IPS DF 19.7 (cell line): ENCODE results near the gene CYB561.

Experiments used
- DNase-seq: peaks from one replicate; pipeline ENCODE4 v3.0.0-alpha.2; 2013; ENCODE audit warnings: low read depth, low spot score

The CYB561 gene

GRCh38 chr17:63445954-63446752 is at the start of gene CYB561:
Gene CYB561, minus strand, starts transcription at chr17:63446306. Its CDS starts 8,759 bp downstream, at chr17:63437547.
- no peak for DNase-seq

- DNase-seq = no peak
These were observed 49.4 kb upstream of the CYB561 start for GRCh38 chr17:63495491-63495890.

GRCh38 chr17:63494300-63494928 is 48.3 kb upstream of the CYB561 start:
- no peak for DNase-seq

- DNase-seq = no peak
These were observed 47.3 kb upstream of the CYB561 start for GRCh38 chr17:63493411-63493810.

GRCh38 chr17:63492940-63493339 is 46.8 kb upstream of the CYB561 start:
- DNase-seq = no peak

GRCh38 chr17:63491977-63492618 is 46.0 kb upstream of the CYB561 start:
- no peak for DNase-seq

- no peak for DNase-seq
These were observed 45.3 kb upstream of the CYB561 start for GRCh38 chr17:63491413-63491812.

GRCh38 chr17:63490858-63491400 is 44.8 kb upstream of the CYB561 start:
- DNase-seq = no peak

GRCh38 chr17:63490329-63490728 is 44.2 kb upstream of the CYB561 start:
- DNase-seq = no peak

GRCh38 chr17:63489291-63489690 is 43.2 kb upstream of the CYB561 start:
- no peak for DNase-seq

GRCh38 chr17:63488851-63489250 is 42.7 kb upstream of the CYB561 start:
- no peak for DNase-seq

GRCh38 chr17:63487014-63487339 is 40.9 kb upstream of the CYB561 start:
- no peak for DNase-seq

GRCh38 chr17:63486317-63487013 is 40.4 kb upstream of the CYB561 start:
- DNase-seq = no peak

- DNase-seq = no peak
These were observed 37.8 kb upstream of the CYB561 start for GRCh38 chr17:63483655-63484575.

GRCh38 chr17:63483038-63483437 is 36.9 kb upstream of the CYB561 start:
- no peak for DNase-seq

- DNase-seq = no peak
These were observed 36.4 kb upstream of the CYB561 start for GRCh38 chr17:63482509-63482908.

GRCh38 chr17:63481488-63481870 is 35.4 kb upstream of the CYB561 start:
- DNase-seq = no peak

- no peak for DNase-seq
These were observed 34.9 kb upstream of the CYB561 start for GRCh38 chr17:63480826-63481487.

GRCh38 chr17:63480192-63480784 is 34.2 kb upstream of the CYB561 start:
- no peak for DNase-seq
